ENCODE measurements around the gene SLCO3A1.

- TF ChIP-seq, protein P1, sequence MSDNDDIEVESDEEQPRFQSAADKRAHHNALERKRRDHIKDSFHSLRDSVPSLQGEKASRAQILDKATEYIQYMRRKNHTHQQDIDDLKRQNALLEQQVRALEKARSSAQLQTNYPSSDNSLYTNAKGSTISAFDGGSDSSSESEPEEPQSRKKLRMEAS (CRISPR knock-in tag; IDR thresholded peaks at IDR 0.05): no peak
- no peak for TF ChIP-seq USF1 (CRISPR knock-in tag; IDR thresholded peaks at IDR 0.05)
- no peak for TF ChIP-seq FOXK1 (CRISPR knock-in tag; IDR thresholded peaks at IDR 0.05)
- TF ChIP-seq ZBTB21 (CRISPR knock-in tag; IDR thresholded peaks at IDR 0.05; ENCODE audit: borderline replicate concordance): no peak
- TF ChIP-seq, protein P2, sequence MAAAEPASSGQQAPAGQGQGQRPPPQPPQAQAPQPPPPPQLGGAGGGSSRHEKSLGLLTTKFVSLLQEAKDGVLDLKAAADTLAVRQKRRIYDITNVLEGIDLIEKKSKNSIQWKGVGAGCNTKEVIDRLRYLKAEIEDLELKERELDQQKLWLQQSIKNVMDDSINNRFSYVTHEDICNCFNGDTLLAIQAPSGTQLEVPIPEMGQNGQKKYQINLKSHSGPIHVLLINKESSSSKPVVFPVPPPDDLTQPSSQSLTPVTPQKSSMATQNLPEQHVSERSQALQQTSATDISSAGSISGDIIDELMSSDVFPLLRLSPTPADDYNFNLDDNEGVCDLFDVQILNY (CRISPR knock-in tag; IDR thresholded peaks at IDR 0.05): no peak
- TF ChIP-seq, protein P3, sequence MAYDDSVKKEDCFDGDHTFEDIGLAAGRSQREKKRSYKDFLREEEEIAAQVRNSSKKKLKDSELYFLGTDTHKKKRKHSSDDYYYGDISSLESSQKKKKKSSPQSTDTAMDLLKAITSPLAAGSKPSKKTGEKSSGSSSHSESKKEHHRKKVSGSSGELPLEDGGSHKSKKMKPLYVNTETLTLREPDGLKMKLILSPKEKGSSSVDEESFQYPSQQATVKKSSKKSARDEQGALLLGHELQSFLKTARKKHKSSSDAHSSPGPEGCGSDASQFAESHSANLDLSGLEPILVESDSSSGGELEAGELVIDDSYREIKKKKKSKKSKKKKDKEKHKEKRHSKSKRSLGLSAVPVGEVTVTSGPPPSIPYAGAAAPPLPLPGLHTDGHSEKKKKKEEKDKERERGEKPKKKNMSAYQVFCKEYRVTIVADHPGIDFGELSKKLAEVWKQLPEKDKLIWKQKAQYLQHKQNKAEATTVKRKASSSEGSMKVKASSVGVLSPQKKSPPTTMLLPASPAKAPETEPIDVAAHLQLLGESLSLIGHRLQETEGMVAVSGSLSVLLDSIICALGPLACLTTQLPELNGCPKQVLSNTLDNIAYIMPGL (CRISPR knock-in tag; IDR thresholded peaks at IDR 0.05): no peak
- TF ChIP-seq, protein P4, sequence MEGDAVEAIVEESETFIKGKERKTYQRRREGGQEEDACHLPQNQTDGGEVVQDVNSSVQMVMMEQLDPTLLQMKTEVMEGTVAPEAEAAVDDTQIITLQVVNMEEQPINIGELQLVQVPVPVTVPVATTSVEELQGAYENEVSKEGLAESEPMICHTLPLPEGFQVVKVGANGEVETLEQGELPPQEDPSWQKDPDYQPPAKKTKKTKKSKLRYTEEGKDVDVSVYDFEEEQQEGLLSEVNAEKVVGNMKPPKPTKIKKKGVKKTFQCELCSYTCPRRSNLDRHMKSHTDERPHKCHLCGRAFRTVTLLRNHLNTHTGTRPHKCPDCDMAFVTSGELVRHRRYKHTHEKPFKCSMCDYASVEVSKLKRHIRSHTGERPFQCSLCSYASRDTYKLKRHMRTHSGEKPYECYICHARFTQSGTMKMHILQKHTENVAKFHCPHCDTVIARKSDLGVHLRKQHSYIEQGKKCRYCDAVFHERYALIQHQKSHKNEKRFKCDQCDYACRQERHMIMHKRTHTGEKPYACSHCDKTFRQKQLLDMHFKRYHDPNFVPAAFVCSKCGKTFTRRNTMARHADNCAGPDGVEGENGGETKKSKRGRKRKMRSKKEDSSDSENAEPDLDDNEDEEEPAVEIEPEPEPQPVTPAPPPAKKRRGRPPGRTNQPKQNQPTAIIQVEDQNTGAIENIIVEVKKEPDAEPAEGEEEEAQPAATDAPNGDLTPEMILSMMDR (IDR thresholded peaks at IDR 0.05): no peak
- no peak for TF ChIP-seq SMAD4 (CRISPR knock-in tag; IDR thresholded peaks at IDR 0.05)
- TF ChIP-seq MXD4 (CRISPR knock-in tag; IDR thresholded peaks at IDR 0.05; ENCODE audit: borderline replicate concordance): no peak
- TF ChIP-seq TCF7 (CRISPR knock-in tag; IDR thresholded peaks at IDR 0.05; ENCODE audit: low read depth): no peak
- no peak for TF ChIP-seq SP1 (CRISPR knock-in tag; conservative IDR thresholded peaks at IDR 0.05)
- TF ChIP-seq, protein P5, sequence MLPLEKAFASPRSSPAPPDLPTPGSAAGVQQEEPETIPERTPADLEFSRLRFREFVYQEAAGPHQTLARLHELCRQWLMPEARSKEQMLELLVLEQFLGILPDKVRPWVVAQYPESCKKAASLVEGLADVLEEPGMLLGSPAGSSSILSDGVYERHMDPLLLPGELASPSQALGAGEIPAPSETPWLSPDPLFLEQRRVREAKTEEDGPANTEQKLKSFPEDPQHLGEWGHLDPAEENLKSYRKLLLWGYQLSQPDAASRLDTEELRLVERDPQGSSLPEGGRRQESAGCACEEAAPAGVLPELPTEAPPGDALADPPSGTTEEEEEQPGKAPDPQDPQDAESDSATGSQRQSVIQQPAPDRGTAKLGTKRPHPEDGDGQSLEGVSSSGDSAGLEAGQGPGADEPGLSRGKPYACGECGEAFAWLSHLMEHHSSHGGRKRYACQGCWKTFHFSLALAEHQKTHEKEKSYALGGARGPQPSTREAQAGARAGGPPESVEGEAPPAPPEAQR (CRISPR knock-in tag; IDR thresholded peaks at IDR 0.05): no peak
- no peak for TF ChIP-seq USF2 (CRISPR knock-in tag; IDR thresholded peaks at IDR 0.05)
Measured at GRCh38 chr15:92044203-92044909, 190.8 kb downstream of the SLCO3A1 start.
